HG03097 (cell line): ENCODE results near the gene CCSAP.
"Not testable (repeated sequence)": the region's sequence is repeated elsewhere in the genome, so short reads cannot be mapped to it uniquely, and the experiment has no call there.

Source experiments
- ATAC-seq: cut with Tn5 transposase; IDR thresholded peaks from one replicate; pipeline ENCODE4 v1.9.1; 2021; ENCODE audit not compliant: unreplicated experiment, low FRiP score

Gene CCSAP, protein sequence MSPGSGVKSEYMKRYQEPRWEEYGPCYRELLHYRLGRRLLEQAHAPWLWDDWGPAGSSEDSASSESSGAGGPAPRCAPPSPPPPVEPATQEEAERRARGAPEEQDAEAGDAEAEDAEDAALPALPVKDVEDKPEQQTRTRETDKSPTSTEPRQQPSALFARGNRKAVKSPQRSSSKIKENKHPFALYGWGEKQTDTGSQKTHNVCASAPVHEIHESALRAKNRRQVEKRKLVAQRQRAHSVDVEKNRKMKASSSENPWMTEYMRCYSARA

DNA sequence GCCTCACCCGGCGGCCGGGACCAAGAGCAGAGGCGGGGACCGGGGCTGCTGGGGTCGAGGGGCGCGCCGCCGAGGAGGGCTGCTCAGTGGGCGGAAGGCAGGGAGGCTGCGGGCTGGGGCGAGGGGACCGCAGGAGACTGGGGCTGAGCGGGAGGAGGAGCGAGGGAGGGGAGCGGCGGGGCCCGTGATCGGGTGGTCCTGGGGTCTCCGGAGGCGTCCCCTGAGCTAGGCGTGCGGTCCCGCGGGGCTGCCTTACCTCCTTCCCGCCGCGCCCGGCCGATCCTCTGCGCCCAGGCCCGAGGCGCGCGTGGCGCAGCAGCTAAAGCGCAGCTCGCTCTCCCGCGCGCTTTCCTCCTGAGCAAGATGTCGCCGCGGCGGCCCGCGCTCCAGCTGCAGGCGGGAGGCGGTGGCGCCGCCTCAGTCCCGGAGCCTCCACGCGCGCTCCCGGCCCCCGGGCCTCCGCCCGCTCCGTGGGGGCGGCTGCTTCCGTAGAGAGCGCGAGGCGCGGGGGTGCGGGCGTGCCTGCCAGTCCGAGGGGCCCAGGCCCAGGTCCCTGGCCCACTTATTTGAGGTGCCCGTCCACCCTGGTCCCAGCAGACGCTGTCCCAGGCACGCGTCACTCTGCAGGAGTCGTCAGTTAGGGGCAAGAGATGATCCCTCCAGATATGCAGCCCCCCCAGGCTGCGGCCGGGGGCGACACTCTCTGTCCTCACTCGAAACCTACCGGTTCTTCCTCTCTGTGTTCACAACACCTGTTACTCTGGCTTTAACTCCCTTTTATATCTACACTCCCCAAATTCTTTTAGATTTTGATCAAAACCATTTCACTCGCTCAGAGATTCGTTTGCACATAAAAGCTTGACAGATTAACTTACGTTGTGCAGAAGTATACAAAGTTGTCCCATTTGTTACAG is at the start of gene CCSAP:
TSS of gene CCSAP (minus strand) at position 392 of the 914 bp plus-strand sequence. CDS start 582 bp downstream, outside the sequence.
- peak; percentile 33 for ATAC-seq

DNA sequence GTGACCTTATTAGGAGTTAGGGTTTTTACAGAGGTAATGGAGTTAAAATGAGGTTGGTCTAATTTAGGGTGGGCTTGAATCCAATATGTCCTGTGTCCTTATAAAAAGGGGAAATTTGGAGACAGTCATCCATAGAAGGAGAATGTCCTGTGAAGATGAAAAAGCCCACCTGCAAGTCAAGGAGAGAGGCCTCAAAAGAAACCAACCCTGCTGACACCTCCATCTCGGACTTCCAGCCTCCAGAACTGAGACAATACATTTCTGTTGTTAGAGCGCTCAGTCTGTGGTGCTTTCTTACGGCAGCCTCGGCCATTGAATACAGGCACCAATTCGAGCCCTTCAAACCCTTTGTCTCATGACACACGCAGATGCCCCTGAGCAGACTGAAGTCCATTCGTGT is 47.3 kb upstream of the CCSAP start:
- ATAC-seq = no peak

DNA sequence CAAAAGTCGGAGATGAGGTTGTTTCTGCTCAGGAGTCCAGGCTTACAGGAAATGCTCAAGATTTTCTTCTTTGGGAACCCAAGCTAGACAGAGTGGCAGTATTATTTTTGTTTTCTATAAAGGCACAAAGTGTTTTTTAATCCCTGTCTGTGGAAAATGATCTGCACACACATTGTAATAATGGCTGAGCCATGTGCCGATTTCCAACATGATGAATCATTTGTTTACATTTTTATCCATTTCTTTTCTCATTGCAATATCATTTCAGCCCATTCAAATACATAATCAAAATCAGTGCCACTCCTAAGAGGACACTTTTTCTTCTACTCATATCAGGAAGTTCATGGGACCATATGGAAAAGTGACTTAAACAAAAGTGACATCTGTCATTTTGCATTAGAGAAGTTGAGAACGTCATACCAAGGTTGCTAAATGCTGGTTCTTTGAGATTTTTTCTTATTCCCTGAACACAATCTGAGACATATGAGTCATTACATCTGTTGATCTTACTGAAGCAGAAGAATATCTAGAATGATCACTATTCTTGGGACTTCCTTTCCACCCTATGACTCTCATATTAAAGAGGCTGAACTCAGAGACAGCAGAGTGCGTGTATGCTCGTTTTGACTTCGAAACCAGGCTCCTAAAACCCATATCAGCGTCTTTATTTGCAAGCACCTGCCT is 46.2 kb upstream of the CCSAP start:
- no peak for ATAC-seq

DNA sequence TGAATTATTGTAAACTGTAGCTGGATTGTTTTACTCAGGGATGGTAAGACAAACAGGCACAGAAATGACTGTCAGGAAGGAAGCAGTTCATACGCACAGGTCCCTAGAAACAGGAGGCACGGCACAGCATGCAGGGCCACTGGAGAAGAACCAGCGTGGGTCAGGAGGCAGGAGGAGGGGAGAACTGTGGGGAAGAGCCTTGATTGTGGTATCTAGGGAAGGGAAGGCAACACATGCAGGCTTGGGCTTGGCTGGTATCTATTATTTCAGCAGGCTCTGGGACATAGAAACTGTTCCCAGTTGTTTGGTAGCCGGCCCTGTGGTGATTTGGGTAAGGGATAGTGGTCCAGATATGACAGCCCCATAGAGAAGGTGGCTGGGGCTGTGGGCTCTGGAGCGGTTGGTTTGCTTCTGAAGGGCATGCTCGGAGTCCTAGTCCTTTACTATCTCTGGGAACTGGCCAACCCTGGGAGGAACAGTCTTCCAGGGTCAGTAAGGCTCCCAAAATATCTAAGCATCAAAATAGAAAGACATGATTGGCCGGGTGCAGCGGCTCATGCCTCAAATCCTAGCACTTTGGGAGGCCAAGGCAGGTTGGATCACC is 43.1 kb upstream of the CCSAP start:
- ATAC-seq = no peak

DNA sequence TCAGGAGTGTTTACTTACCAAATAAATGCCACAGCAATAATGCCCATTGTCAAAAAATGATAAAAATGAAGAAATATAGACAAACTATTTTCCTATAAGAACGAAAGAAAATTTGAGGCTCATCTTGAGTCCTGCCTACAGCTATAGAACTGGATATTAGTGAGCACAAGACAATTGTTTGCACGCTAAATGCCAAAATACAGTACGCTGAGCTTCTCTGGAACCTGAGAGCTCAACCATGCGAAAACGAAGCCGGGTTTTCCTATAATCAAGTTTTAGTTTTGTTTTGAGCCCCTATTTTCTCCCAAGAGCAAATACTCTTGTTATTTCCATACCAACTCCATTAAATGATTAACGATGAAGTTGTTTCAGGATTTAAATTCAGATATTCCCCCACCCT is 42.0 kb upstream of the CCSAP start:
- ATAC-seq = no peak

DNA sequence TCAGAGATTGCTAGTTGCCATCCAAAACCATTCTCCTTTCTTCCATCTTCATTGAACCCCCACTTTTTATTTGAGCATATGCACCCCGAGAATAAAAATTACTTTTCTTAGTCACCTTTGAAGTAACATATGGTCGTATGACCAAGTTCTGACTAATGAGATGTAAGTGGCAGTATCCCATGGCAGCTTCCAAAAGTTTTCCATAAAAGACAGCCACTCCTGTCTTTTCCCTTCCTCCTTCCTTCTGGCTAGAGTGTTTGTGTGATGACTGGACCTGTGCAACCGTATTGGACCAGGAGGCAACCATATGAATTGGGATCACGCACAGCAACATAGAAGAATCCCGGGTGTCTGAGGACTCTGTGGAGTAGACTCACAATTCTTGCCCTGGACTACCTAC is 41.1 kb upstream of the CCSAP start:
- ATAC-seq = no peak

DNA sequence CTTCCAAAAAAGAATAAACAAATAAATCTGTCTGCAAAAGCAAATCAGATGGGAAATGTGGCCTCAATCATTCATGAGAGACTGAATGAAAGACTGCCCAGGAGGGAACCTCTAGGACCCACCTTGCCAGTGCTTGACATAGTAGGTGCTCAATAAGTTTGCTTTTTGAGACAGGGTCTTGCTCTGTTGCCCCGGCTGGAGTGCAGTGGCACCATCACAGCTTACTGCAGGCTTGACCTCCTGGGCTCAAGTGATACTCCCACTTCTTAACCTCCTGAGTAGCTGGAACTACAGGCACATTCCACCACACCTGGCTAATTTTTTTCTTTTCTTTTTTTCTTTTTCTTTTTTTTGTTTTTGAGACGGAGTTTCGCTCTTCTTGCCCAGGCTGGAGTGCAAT is 40.3 kb upstream of the CCSAP start:
- ATAC-seq = no peak

DNA sequence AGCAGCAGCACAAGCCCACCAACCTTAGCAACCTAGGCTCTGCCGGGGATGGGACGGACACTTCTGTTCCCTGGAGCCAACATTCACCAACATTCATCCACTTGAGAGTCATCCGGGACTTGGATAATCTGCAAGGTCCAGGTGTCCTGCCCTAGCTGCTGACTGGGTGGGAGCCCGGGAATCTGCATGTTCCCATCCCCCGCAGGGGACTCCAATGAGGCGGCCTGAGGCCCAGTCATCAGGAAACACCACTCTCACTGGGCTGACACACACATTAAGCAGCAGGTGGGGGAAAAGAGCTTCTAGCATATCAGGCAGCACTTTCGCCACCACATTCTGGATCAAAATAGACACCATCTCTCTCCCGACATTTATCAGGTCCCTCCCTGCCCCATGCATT is 38.4 kb upstream of the CCSAP start:
- ATAC-seq = no peak

DNA sequence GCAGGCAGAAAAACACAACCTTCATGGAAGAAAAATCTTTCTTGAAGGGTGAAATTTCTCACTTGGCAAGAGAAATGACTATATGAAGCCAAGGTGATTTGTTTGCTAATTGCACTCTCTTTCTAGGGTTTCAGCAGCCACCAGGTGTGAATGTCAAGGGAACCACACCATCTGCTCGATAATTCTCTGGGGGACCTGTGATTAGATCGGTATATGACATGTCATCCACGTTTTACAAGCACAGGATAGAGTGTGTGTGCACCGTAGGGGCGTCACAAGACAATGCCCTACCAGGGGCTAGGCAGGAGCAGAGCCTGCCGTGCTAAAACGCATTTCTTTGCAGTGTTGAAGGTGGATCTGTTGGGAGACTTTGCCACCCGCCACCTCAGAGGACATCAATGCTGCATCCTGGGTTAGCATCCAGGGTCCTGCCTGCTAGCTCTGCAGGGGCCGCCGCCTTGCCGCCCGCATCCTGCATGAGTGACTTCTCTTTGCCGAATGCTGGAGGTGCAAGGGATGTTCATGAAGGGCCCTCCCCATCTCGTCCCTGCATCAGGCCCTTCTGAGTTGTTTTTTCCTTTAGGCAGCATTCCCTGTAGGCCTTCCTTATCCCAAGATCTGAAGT is 37.8 kb upstream of the CCSAP start:
- no peak for ATAC-seq

DNA sequence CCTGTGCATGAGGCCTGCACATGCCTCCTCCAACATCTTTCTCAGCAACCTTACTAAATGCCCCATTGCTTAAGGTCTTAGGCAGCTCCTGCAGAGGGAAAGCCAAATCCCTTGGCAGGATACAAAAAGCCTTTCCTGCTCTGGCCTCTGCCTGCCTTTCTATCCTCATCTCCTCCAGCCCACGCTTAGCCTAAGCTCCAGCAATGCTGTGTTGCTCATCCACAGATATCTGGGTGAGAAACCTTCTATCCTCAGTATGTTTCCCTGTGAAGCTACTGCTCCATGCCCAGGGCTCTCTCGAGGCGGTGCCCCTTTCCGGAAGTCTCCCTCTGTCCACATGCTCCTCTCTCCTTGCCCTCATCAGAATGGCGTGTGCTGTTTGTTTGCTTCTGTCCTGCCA is 37.0 kb upstream of the CCSAP start:
- ATAC-seq = no peak

DNA sequence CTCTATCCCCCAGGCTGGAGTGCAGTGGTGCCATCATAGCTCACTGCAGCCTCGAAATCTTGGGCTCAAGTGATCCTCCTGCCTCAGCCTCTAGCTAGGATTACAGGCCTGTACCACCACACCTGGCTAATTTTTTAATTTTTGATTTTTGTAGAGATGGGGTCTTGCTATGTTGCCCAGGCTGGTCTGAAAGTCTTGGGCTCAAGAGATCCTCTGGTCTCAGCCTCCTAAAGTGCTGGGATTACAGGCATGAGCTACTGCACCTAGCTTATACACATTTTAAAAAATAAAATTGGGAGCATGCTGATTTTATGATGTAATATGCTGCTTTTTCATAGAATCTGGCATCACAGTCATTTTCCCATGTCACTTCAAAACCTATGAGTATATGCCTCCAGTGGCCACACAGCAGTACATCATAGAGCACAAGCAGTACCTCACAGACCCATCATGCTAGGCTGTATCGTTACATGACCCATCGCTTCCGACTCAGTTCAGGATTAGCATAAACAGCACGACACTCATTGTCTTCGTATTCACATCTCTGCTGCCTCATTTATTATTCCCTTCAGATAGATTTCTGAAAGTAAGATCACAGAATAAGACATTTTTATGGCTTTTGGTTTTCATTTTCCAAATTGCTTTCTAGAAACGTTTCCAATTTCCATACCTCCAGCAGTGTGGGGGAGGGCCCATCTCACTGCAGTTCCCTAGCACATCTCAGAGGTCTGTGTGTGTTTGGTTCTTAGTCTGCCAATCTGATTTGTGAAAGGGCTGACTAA is 35.9 kb upstream of the CCSAP start:
- ATAC-seq = no peak

DNA sequence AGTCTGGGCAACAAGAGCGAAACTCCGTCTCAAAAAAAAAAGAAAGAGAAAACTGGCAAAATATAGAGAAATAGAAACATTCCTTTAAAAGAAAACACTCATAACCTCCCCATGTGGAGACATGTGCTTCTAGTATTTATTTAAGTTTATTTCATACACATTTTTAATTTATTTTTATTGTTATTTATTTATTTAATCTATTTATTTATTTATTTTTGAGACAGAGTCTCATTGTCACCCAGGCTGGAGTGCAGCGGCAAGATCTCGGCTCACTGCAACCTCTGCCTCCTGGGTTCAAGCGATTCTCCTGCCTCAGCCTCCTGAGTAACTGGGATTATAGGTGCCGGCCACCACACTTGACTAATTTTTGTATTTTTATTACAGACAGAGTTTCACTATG is 35.2 kb upstream of the CCSAP start:
- ATAC-seq = not testable (repeated sequence)

DNA sequence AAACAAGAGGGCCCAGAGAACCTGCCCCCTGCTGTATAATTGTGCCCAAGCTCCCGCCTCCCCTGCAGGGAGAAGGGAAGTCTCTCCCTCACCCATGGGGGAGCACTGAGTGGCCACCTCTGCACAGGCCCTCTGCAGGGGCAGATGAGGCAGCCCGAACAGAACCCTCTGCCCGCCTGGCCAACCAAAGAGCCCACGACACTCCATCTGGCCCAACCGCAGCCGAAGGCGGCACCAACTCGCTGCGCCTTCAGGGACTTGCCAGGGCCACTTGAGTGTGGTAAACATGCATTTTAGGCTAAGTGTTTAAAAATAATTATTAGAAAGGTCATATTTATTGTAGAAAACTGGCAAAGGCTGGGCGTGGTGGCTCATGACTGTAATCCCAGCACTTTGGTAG is 34.6 kb upstream of the CCSAP start:
- no peak for ATAC-seq

DNA sequence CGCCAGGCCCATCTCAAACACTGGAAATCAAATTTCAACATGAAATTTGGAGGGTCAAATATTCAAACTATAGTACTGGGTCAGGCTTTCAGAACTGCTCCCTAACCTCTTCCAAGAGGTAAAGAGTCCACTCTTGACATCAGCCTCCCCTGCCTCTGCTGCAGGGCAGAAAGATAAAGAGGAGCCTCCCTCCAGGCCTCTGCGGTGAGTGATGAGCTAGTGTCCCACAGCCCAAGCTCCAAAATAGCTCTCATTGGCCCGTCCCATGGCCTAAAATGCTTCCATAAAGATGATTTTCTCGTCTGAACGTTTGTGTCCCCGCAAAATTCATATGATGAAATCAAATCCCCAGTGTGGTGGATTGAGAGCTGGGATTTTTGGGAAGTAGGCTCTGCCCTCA is 33.7 kb upstream of the CCSAP start:
- no peak for ATAC-seq

DNA sequence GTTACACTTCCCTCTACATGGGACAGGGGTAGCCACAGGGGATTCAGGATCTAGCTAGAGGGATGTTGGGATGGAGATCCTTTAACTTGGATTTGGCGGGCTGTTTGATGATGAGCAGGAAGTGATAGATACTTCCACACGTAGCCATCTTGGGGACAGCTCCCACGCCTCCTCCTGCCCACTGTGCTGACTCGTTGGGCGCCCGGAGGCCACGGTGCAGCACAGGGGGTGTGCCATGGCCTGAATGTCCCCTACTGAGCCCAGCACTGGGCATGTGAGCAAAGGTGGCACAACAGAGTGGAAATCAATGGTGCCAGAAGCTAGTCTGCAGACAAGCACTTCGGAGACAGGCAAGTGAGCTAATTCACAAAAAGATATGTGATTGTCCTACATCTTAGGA is 31.6 kb upstream of the CCSAP start:
- ATAC-seq = no peak

DNA sequence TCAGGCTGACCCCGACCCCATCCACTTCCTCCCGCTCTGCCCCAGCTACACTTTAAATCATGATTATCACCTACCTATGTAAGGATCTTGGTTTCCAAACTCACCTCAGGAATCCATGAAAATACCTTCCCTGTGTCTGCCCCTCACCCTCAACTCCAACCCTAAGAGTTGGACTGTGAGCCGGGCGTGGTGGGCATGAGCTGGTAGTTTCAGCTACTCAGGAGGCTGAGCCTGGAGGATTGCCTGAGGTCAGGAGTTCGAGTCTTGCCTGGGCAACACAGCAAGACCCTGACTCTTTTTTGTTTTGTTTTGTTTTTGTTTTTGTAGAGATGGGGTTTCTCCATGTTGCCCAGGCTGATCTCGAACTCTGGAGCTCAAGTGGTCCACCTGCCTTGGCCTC is 30.5 kb upstream of the CCSAP start:
- ATAC-seq = no peak

DNA sequence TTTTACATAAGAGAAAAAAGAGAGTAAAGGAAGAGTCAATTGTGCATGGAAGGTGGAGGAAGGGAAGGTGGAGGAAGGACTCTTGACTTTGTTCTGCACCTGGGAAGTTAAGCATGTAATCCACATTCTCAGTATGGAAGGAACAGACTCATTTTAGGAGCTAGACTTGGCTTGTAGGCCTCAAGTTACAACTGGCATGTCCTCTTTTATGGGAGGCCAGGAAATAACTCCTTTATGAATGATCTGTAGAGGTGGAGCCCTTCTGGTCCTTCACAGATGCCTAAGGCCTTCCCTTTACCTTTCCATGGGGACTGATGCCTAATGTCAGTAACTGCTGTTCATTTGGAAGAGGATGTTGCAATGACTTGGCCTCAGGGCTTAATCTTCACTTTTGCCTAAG is 29.4 kb upstream of the CCSAP start:
- ATAC-seq = no peak

DNA sequence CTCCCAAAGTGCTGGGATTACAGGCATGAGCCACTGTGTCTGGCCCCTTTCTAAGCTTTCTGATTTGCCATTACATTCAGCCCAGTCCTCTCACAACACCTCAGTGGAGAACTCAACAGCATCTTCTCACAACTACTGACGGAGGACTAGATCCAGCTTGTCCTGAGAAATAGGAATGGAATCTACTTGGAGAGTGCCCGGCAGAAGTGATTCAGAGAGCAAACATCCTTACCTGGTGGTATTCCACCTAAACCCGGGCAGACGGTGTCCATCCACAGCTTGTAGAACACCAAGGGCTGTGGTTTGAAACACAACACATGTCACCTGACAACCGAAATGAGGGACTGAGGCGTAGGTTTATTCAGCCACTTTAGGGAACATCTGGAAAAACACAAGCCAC is 28.8 kb upstream of the CCSAP start:
- ATAC-seq = no peak

DNA sequence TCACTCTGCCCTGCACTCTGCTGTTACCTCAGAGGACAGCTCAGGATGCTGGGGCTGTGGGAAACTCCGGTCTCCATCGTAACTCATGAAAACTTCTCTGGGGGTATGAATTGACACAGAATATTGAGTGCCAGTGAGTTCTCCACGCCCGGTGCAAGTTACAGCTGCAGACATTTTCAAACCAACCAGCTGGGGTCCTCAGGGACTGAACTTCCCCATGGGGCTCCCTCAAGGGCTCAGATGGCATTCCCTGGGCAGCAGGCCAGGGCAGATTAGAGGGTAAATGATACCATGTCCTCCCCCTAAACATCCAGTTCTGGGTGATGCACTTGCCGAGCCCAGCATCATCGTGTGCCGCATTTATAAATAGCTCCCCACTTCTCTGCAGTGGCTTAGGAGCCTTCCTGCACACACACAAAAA is 27.8 kb upstream of the CCSAP start:
- peak; percentile 52 for ATAC-seq

DNA sequence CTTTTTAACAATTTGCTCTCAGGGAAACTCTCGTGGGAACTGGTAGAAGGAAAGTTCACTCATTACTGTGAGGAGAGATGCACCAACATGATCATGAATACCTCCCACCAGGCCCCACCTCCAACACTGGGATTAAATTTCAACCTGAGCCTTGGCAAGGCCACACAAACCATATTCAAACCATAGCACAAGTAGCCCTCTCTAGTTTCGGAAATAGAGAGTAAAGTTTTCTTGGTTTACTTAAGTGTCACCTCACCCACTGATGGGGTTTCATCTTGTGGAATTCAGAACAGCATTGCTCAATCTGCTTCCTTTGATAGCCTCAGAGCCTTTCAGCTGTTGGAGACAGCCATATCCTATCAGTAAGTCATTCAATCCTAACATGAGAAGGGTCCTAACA is 25.5 kb upstream of the CCSAP start:
- ATAC-seq = peak; percentile 68
